ENCODE data around the gene HECW1. TPM values are rescaled to one million over a fixed set of nuclear protein-coding genes. Genes with fewer than 3 reads are reported as not detected.

Gene HECW1
- total RNA-seq, 4 donors from 2014 or later, result 1.2 to 3.9 (median 2.0) TPM

DNA sequence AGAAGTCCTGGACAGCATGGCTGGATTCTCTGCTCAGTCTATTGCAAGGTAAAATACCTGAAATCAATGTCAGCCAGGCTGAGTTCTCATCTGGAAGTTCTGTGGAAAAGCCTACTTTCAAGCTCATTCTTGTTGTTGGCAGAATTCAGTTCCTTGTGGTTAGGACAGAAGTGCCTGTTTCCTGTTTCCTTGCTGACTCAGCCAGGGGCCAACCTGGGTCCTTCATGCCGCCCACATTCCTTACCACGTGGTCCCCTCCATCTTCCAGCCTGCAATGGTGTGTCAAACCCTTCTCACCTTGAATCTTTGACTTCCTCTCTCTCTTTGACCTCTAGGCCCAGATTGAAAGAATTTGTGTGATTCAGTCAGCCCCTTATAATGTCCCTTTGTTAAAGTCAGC is 273.4 kb downstream of the HECW1 start:
- no peak for ATAC-seq
- in situ Hi-C loops (cut with MboI; ENCODE audit: low sequenced_read_pairs in 4 of 4) (no loop called here), intact Hi-C loops (cut with DNase I; ENCODE audit: low total_unique reads) (no loop called here)
- Histone ChIP-seq H3K27ac (no peak overlapping the region), H3K36me3 (no peaks in the 10 kb centered on the region), H3K4me3 (no peak overlapping the region), H3K27me3 (no peaks in the 10 kb centered on the region), H3K9me3 (no peaks in the 10 kb centered on the region), H3K4me1 (no peaks in the 10 kb centered on the region)
- DNase-seq, result no peak
- no peak for TF ChIP-seq POLR2A (IDR thresholded peaks at IDR 0.05)

GRCh38 chr7:43387932-43388331 is 275.5 kb downstream of the HECW1 start:
- DNase-seq (no peak), ATAC-seq (no peak)
- no peak overlapping the region for H3K27ac ChIP-seq
- no peaks in the 10 kb centered on the region for H3K27me3 ChIP-seq
- H3K4me3 ChIP-seq, result no peak overlapping the region
- intact Hi-C loops (cut with DNase I; ENCODE audit: low total_unique reads) (no loop called here), in situ Hi-C loops (cut with MboI; ENCODE audit: low sequenced_read_pairs in 4 of 4) (no loop called here)
- no peaks in the 10 kb centered on the region for H3K36me3 ChIP-seq
- TF ChIP-seq, protein P1, sequence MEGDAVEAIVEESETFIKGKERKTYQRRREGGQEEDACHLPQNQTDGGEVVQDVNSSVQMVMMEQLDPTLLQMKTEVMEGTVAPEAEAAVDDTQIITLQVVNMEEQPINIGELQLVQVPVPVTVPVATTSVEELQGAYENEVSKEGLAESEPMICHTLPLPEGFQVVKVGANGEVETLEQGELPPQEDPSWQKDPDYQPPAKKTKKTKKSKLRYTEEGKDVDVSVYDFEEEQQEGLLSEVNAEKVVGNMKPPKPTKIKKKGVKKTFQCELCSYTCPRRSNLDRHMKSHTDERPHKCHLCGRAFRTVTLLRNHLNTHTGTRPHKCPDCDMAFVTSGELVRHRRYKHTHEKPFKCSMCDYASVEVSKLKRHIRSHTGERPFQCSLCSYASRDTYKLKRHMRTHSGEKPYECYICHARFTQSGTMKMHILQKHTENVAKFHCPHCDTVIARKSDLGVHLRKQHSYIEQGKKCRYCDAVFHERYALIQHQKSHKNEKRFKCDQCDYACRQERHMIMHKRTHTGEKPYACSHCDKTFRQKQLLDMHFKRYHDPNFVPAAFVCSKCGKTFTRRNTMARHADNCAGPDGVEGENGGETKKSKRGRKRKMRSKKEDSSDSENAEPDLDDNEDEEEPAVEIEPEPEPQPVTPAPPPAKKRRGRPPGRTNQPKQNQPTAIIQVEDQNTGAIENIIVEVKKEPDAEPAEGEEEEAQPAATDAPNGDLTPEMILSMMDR (IDR thresholded peaks at IDR 0.05 in 4 of 5, conservative IDR thresholded peaks at IDR 0.05 in 1 of 5), result no peak
- TF ChIP-seq POLR2A (IDR thresholded peaks at IDR 0.05), result no peak
- no peaks in the 10 kb centered on the region for H3K4me1 ChIP-seq
- H3K9me3 ChIP-seq, result no peaks in the 10 kb centered on the region

DNA sequence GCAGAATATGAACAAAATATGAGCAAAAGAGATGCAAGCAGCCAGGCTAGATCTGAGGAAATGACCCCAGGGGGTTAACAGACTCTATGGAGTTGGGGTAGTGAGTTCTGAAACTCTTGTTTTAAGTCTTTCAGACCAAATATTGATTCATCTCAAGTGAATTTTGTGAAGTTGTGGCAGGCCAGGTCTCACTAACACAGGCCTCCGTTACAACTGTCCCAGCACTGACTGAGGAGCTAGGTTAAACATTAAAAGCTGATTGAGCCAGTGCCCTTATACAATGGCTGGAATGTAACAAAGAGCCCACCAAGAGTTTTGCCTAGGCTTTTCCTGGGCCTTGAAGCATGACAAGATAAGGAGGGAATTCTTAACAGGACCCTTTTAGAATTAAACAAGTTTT is 278.1 kb downstream of the HECW1 start:
- no peak for TF ChIP-seq POLR2A (IDR thresholded peaks at IDR 0.05)
- TF ChIP-seq, protein P1 (IDR thresholded peaks at IDR 0.05 in 4 of 5, conservative IDR thresholded peaks at IDR 0.05 in 1 of 5), result no peak
- no peaks in the 10 kb centered on the region for H3K27me3 ChIP-seq
- no peak for ATAC-seq
- H3K27ac ChIP-seq, result no peak overlapping the region
- H3K4me1 ChIP-seq, result no peaks in the 10 kb centered on the region
- in situ Hi-C loops (cut with MboI; ENCODE audit: low sequenced_read_pairs in 4 of 4), result no loop called here
- no peaks in the 10 kb centered on the region for H3K9me3 ChIP-seq
- H3K4me3 ChIP-seq, result no peak overlapping the region
- DNase-seq, result no peak
- H3K36me3 ChIP-seq, result no peaks in the 10 kb centered on the region
- intact Hi-C loops (cut with DNase I; ENCODE audit: low total_unique reads), result no loop called here

DNA sequence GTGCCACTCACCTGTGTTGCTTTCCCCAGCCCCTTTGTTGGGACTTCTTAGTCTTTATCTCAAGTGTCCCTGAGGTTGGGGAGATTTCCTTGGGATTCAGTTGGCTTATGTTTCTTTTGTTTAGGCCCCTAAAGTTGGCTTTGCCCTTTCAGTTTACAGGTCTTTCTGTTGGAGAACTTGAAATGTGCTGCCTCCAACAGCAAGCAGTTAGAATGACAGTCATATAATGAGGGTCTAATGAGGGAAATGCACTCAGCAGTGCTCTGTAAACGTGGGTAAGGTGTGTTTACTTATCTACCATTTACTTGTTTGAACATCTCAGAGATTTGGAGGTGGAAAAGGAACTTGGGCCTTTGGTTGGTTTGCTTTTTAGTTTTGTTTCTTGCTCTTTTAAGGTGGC is 279.1 kb downstream of the HECW1 start:
- TF ChIP-seq POLR2A (IDR thresholded peaks at IDR 0.05), result no peak
- TF ChIP-seq, protein P1 (IDR thresholded peaks at IDR 0.05 in 4 of 5, conservative IDR thresholded peaks at IDR 0.05 in 1 of 5), result no peak
- ATAC-seq (no peak), DNase-seq (no peak)
- no peak overlapping the region for H3K27ac ChIP-seq
- no peaks in the 10 kb centered on the region for H3K9me3 ChIP-seq
- no peaks in the 10 kb centered on the region for H3K27me3 ChIP-seq
- in situ Hi-C loops (cut with MboI; ENCODE audit: low sequenced_read_pairs in 4 of 4), result no loop called here
- H3K36me3 ChIP-seq, result no peaks in the 10 kb centered on the region
- no peaks in the 10 kb centered on the region for H3K4me1 ChIP-seq
- intact Hi-C loops (cut with DNase I; ENCODE audit: low total_unique reads), result no loop called here
- H3K4me3 ChIP-seq, result no peak overlapping the region

DNA sequence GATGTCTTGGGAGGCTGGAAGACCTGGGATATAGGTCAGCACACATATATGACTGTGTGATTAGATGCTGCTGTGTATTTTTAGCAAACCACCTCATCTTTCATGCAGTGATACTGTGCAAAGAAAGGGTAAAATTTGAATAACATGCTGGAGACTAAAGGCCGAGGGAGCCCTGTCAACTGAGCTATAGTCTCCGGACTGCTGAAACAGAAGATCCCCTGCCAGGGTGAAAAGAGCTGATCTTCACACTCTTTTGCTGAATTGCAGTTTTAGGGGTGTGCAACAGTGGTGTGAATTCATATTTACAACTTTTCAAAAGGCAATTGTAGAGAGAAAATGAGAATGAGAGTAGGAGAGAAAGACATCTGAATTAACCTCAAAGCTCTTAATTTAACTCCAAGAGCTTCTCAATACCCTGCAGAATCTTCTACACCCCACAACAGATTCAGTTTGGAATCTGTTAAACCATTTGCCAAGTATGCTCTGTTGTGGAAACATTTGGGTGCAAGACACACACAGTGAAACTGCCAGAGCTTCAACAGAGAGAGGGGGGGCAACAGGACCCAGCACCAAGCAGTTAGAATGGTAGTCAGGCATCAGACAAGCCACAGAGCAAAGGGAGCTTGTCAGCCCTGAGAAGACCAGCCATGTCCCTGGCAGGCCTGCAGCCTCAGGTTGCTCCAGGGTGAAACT is 280.3 kb downstream of the HECW1 start:
- no peaks in the 10 kb centered on the region for H3K36me3 ChIP-seq
- H3K27me3 ChIP-seq, result no peaks in the 10 kb centered on the region
- no peak overlapping the region for H3K4me3 ChIP-seq
- no peak for TF ChIP-seq POLR2A (IDR thresholded peaks at IDR 0.05)
- TF ChIP-seq, protein P1 (IDR thresholded peaks at IDR 0.05 in 4 of 5, conservative IDR thresholded peaks at IDR 0.05 in 1 of 5), result no peak
- no peak overlapping the region for H3K27ac ChIP-seq
- DNase-seq (no peak), ATAC-seq (no peak)
- in situ Hi-C loops (cut with MboI; ENCODE audit: low sequenced_read_pairs in 4 of 4) (no loop called here), intact Hi-C loops (cut with DNase I; ENCODE audit: low total_unique reads) (no loop called here)
- no peaks in the 10 kb centered on the region for H3K4me1 ChIP-seq
- H3K9me3 ChIP-seq, result no peaks in the 10 kb centered on the region
